ENCODE data around the gene SSBP2. TPM values are rescaled to one million over a fixed set of nuclear protein-coding genes. Genes with fewer than 3 reads are reported as not detected.

Gene SSBP2
- total RNA-seq, 1 donor from 2014 or later: 47.9 TPM

DNA sequence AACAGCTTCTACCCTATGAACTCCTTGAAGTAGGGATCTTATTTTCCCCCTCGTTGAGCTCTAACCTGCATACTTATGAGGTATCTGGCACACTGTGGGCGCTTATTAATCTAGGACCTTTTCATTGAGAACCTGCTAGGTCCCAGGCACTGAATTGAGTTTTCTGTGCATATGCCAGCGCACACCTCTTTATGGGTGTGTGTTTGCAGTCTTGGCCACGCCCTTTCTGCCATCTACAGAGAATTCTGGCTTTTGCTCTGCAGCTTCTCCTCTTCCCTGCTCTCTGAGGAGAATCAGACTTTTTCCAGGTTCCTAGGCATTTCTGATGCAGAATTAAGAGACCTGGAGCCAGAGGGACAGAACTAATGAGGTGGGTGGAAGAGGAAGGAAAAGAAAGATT, 25.4 kb upstream of the SSBP2 start:
- no peak overlapping the region for H3K4me3 Mint-ChIP-seq (ENCODE audit: unreplicated experiment)
- H3K27me3 Mint-ChIP-seq (ENCODE audit: low read depth): no peaks in the 10 kb centered on the region

DNA sequence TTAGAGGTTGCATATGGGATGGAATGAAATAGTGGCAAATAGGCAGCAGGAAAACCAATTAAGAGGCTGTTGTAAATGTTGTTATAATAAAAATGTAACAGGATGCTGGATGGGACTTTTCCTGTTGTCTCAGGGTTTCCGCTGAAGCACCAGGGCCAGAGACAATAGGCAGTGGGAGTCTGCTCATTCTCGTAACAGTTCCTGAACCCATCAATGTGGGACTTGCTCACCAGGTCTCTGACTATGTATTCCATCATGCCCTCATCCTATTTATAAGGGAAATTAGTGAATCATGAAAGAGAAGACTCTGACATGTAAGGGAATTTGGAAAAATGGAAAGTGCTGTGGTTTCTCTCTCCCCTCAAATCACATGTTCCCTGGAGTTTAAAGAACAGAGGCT, 23.5 kb upstream of the SSBP2 start:
- TF ChIP-seq, protein P1, sequence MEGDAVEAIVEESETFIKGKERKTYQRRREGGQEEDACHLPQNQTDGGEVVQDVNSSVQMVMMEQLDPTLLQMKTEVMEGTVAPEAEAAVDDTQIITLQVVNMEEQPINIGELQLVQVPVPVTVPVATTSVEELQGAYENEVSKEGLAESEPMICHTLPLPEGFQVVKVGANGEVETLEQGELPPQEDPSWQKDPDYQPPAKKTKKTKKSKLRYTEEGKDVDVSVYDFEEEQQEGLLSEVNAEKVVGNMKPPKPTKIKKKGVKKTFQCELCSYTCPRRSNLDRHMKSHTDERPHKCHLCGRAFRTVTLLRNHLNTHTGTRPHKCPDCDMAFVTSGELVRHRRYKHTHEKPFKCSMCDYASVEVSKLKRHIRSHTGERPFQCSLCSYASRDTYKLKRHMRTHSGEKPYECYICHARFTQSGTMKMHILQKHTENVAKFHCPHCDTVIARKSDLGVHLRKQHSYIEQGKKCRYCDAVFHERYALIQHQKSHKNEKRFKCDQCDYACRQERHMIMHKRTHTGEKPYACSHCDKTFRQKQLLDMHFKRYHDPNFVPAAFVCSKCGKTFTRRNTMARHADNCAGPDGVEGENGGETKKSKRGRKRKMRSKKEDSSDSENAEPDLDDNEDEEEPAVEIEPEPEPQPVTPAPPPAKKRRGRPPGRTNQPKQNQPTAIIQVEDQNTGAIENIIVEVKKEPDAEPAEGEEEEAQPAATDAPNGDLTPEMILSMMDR (IDR thresholded peaks at IDR 0.05): no peak
- Mint-ChIP-seq H3K27me3 (ENCODE audit: low read depth) (no peaks in the 10 kb centered on the region), H3K27ac (ENCODE audit: unreplicated experiment) (no peak overlapping the region), H3K36me3 (ENCODE audit: low read depth) (peaks cover 3% of the 10 kb centered on the region), H3K4me3 (ENCODE audit: unreplicated experiment) (no peak overlapping the region), H3K4me1 (ENCODE audit: low read depth) (peaks cover 38% of the 10 kb centered on the region), H3K9me3 (ENCODE audit: low read depth) (peaks cover 12% of the 10 kb centered on the region)
- DNase-seq (ENCODE audit: low spot score): no peak

More for the DNA sequence above, 25.4 kb upstream of the SSBP2 start:
- peaks cover 41% of the 10 kb centered on the region for H3K4me1 Mint-ChIP-seq (ENCODE audit: low read depth)
- H3K9me3 Mint-ChIP-seq (ENCODE audit: low read depth): peaks cover 11% of the 10 kb centered on the region
- DNase-seq (ENCODE audit: low spot score): no peak
- TF ChIP-seq, protein P1 (IDR thresholded peaks at IDR 0.05): no peak
- peaks cover 3% of the 10 kb centered on the region for H3K36me3 Mint-ChIP-seq (ENCODE audit: low read depth)
- H3K27ac Mint-ChIP-seq (ENCODE audit: unreplicated experiment): no peak overlapping the region

DNA sequence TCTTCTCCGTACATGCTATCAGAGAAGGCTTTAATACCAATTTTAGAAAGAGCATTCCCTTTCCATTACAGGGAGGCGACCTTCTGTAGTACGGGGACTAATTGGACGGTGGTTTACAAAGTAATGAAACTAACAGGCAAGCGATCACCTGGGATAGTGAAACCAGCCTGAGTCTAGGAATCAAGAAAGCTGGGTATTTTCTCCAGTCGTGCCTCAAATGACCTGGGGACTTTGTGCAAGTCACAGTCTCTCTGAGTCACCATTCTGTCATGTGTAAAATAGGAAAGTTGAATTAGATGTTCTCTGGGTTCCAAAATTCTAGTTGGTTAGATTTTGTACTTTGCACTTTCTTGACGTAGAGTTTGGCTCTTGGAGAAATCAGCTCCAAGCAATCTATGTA, 22.7 kb upstream of the SSBP2 start:
- H3K9me3 Mint-ChIP-seq (ENCODE audit: low read depth): peaks cover 14% of the 10 kb centered on the region
- DNase-seq (ENCODE audit: low spot score): no peak
- H3K4me3 Mint-ChIP-seq (ENCODE audit: unreplicated experiment): no peak overlapping the region
- no peaks in the 10 kb centered on the region for H3K27me3 Mint-ChIP-seq (ENCODE audit: low read depth)
- H3K4me1 Mint-ChIP-seq (ENCODE audit: low read depth): peaks cover 38% of the 10 kb centered on the region
- H3K36me3 Mint-ChIP-seq (ENCODE audit: low read depth): peaks cover 3% of the 10 kb centered on the region
- TF ChIP-seq, protein P1 (IDR thresholded peaks at IDR 0.05): no peak
- H3K27ac Mint-ChIP-seq (ENCODE audit: unreplicated experiment): peak overlapping the region; percentile 62

DNA sequence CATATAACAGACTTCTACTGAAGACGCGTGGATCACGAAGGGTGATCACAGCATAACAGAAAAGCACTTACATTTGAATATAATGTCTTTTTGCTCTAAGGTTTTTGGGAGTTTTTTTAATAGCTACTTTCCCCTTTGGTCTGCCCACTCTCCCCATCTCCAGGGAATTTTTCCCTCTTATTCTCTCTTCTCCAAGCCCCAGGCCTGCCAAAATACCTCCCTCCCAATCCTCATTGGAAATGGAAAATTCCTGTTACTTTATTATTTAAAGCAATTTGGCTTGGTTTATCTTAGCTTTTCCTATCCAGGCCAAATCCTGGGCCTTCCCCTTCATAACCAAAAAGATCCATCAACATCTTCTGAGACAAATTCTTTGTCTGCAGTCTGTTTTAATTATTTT, 22.3 kb upstream of the SSBP2 start:
- no peak for DNase-seq (ENCODE audit: low spot score)
- no peaks in the 10 kb centered on the region for H3K27me3 Mint-ChIP-seq (ENCODE audit: low read depth)
- peaks cover 3% of the 10 kb centered on the region for H3K36me3 Mint-ChIP-seq (ENCODE audit: low read depth)
- H3K4me3 Mint-ChIP-seq (ENCODE audit: unreplicated experiment): no peak overlapping the region
- H3K9me3 Mint-ChIP-seq (ENCODE audit: low read depth): peaks cover 14% of the 10 kb centered on the region
- H3K27ac Mint-ChIP-seq (ENCODE audit: unreplicated experiment): peak overlapping the region; percentile 62
- peaks cover 35% of the 10 kb centered on the region for H3K4me1 Mint-ChIP-seq (ENCODE audit: low read depth)
- TF ChIP-seq, protein P1 (IDR thresholded peaks at IDR 0.05): no peak

DNA sequence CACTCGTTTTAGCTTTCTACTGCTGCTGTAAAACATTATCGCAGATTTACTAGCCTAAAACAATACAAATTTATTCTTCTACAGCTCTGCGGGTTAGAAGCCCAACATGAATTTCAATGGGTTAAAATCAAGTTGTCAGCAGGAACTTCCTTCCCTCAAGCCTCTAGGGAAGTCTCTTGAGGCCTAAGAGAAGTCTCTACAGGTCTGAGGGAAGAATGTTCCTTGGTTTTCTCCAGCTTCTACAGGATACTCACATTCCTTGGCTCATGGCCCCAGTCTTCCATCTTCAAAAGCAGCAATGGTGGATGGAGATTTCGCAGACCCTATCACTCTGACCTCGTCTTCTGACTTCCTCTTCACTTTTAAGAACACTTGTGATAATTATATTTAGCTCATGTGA, 21.6 kb upstream of the SSBP2 start:
- Mint-ChIP-seq H3K27me3 (ENCODE audit: low read depth) (no peaks in the 10 kb centered on the region), H3K4me3 (ENCODE audit: unreplicated experiment) (no peak overlapping the region), H3K4me1 (ENCODE audit: low read depth) (peaks cover 38% of the 10 kb centered on the region), H3K36me3 (ENCODE audit: low read depth) (peaks cover 3% of the 10 kb centered on the region), H3K27ac (ENCODE audit: unreplicated experiment) (no peak overlapping the region), H3K9me3 (ENCODE audit: low read depth) (peaks cover 14% of the 10 kb centered on the region)
- TF ChIP-seq, protein P1 (IDR thresholded peaks at IDR 0.05): no peak
- DNase-seq (ENCODE audit: low spot score): no peak

Measured in chondrocyte (in vitro differentiated cells).